ENCODE data around the gene PEAR1.

Gene PEAR1

DNA sequence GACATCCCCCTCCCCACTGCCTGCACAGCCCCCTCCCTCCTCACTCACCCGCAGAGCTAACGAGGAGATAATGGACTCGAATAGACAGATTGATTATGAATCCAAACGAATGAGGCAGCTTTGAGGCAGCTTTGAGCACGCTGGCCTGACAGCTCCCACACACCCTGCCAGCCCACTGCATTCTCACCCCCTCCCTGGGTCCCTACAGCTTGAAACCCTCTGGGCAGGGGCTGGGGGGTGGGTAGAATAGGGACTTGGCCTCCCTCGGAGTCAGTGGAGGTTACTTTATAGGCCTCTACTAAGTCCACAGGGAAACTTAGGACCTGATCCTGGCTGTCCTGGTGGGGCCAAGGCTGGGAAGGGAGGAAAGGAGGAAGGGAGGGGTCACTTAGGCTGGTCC lies 30.9 kb upstream of the PEAR1 start:
- Histone ChIP-seq H3K36me3 (ENCODE audit: control insufficient read depth in 1 of 2, insufficient read depth in 2 of 2, low read length in 2 of 2) (no peaks in the 10 kb centered on the region), H3K27me3 (ENCODE audit: low read depth, low read length) (peaks cover 66% of the 10 kb centered on the region), H3K27ac (ENCODE audit: low read length) (no peak overlapping the region), H3K4me3 (ENCODE audit: low read depth in 1 of 2, low read length in 2 of 2) (no peak overlapping the region), H3K4me1 (ENCODE audit: control insufficient read depth in 1 of 2, insufficient read depth in 2 of 2, low read length in 2 of 2) (peaks cover 4 to 29% of the 10 kb centered on the region in 2 donors), H3K9me3 (ENCODE audit: control insufficient read depth in 1 of 2, low read length in 2 of 2) (no peaks in the 10 kb centered on the region)

DNA sequence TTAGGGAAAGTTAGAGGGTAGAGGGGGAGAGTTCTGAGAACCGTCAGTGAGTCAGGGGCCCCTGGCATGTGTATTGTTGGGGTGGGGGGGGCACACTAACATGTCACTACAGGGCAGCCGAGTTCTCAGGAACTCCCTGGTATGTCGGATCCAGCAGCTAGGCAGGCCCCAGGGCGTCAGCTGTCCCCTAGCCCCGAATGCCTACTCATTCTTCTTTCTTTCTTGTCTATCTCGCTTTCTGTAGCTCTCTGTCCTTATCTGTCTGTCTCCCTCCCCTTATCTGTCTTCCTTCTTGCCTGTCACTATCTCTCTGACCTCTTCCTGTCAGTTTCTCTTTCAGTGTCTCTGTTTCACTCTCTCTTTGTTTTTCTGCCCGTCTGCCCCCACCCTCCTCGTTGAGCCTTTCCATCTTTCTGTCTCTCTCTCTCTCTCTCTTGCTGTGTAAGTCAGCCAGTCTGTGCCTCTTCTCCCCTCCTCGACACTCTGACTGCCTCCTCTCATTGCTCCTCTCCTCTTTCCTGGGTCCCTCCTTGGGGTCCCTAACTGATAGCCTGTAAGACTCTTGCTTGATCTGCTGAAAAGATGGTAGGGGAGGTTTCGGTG lies 30.4 kb upstream of the PEAR1 start:
- Histone ChIP-seq H3K27ac (ENCODE audit: low read length) (no peak overlapping the region), H3K4me3 (ENCODE audit: low read depth in 1 of 2, low read length in 2 of 2) (no peak overlapping the region), H3K36me3 (ENCODE audit: control insufficient read depth in 1 of 2, insufficient read depth in 2 of 2, low read length in 2 of 2) (no peaks in the 10 kb centered on the region), H3K27me3 (ENCODE audit: low read depth, low read length) (peaks cover 61% of the 10 kb centered on the region), H3K9me3 (ENCODE audit: control insufficient read depth in 1 of 2, low read length in 2 of 2) (no peaks in the 10 kb centered on the region), H3K4me1 (ENCODE audit: control insufficient read depth in 1 of 2, insufficient read depth in 2 of 2, low read length in 2 of 2) (peaks cover 4 to 29% of the 10 kb centered on the region in 2 donors)

DNA sequence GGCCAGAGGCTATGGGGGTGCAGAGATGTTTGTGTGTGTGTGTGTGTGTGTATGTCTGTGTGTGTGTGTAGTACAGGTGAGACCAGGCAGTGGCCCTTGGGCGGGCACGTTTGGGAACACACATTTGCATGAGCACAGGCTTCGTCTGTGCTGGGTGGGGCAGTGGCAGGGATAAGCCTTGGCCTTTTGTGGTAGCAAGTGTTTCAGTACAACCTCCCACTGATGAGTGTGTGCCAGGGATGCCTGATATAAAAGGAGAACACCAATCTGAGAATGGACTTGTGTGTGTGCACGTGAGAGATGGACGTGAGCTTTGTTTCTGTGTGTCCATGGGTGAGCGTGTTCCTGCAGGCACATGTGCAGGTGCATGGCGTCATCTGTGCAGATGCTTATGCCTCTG lies 29.9 kb upstream of the PEAR1 start:
- Histone ChIP-seq H3K4me1 (ENCODE audit: control insufficient read depth in 1 of 2, insufficient read depth in 2 of 2, low read length in 2 of 2) (peaks cover 1 to 28% of the 10 kb centered on the region in 2 donors), H3K27ac (ENCODE audit: low read length) (no peak overlapping the region), H3K9me3 (ENCODE audit: control insufficient read depth in 1 of 2, low read length in 2 of 2) (no peaks in the 10 kb centered on the region), H3K36me3 (ENCODE audit: control insufficient read depth in 1 of 2, insufficient read depth in 2 of 2, low read length in 2 of 2) (no peaks in the 10 kb centered on the region), H3K4me3 (ENCODE audit: low read depth in 1 of 2, low read length in 2 of 2) (no peak overlapping the region), H3K27me3 (ENCODE audit: low read depth, low read length) (peaks cover 56% of the 10 kb centered on the region)

GRCh38 chr1:156864796-156865195 lies 28.7 kb upstream of the PEAR1 start:
- H3K27me3 ChIP-seq (ENCODE audit: low read depth, low read length) = peaks cover 48% of the 10 kb centered on the region
- H3K4me1 ChIP-seq (ENCODE audit: control insufficient read depth in 1 of 2, insufficient read depth in 2 of 2, low read length in 2 of 2) = peaks cover 0 to 16% of the 10 kb centered on the region in 2 donors
- no peaks in the 10 kb centered on the region for H3K36me3 ChIP-seq (ENCODE audit: control insufficient read depth in 1 of 2, insufficient read depth in 2 of 2, low read length in 2 of 2)
- no peaks in the 10 kb centered on the region for H3K9me3 ChIP-seq (ENCODE audit: control insufficient read depth in 1 of 2, low read length in 2 of 2)
- H3K4me3 ChIP-seq (ENCODE audit: low read depth in 1 of 2, low read length in 2 of 2) = no peak overlapping the region
- no peak overlapping the region for H3K27ac ChIP-seq (ENCODE audit: low read length)

DNA sequence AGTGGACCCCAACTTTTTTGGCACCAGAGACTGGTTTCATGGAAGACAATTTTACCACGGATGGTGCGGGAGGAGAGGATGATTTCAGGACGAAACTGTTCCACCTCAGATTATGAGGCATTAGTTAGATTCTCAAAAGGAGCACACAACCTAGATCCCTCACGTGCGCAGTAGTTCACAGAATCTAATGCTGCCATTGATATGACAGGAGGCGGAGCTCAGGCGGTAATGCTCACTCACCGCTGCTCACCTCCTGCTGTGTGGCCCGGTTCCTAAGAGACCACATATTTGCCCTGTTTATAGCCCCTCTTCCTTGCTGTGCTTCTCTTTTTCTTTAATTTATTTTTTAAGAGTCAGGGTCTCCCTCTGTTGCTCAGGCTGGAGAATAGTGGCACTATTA lies 28.3 kb upstream of the PEAR1 start:
- H3K36me3 ChIP-seq (ENCODE audit: control insufficient read depth in 1 of 2, insufficient read depth in 2 of 2, low read length in 2 of 2) = no peaks in the 10 kb centered on the region
- H3K9me3 ChIP-seq (ENCODE audit: control insufficient read depth in 1 of 2, low read length in 2 of 2) = no peaks in the 10 kb centered on the region
- no peak overlapping the region for H3K4me3 ChIP-seq (ENCODE audit: low read depth in 1 of 2, low read length in 2 of 2)
- peaks cover 0 to 12% of the 10 kb centered on the region in 2 donors for H3K4me1 ChIP-seq (ENCODE audit: control insufficient read depth in 1 of 2, insufficient read depth in 2 of 2, low read length in 2 of 2)
- peaks cover 43% of the 10 kb centered on the region for H3K27me3 ChIP-seq (ENCODE audit: low read depth, low read length)
- no peak overlapping the region for H3K27ac ChIP-seq (ENCODE audit: low read length)

GRCh38 chr1:156865865-156866248 lies 27.7 kb upstream of the PEAR1 start:
- Histone ChIP-seq H3K4me1 (ENCODE audit: control insufficient read depth in 1 of 2, insufficient read depth in 2 of 2, low read length in 2 of 2) (peaks cover 0 to 6% of the 10 kb centered on the region in 2 donors), H3K36me3 (ENCODE audit: control insufficient read depth in 1 of 2, insufficient read depth in 2 of 2, low read length in 2 of 2) (no peaks in the 10 kb centered on the region), H3K9me3 (ENCODE audit: control insufficient read depth in 1 of 2, low read length in 2 of 2) (no peaks in the 10 kb centered on the region), H3K4me3 (ENCODE audit: low read depth in 1 of 2, low read length in 2 of 2) (no peak overlapping the region), H3K27me3 (ENCODE audit: low read depth, low read length) (peaks cover 41% of the 10 kb centered on the region), H3K27ac (ENCODE audit: low read length) (no peak overlapping the region)

GRCh38 chr1:156866249-156866909 lies 27.1 kb upstream of the PEAR1 start:
- H3K9me3 ChIP-seq (ENCODE audit: control insufficient read depth in 1 of 2, low read length in 2 of 2) = no peaks in the 10 kb centered on the region
- H3K4me1 ChIP-seq (ENCODE audit: control insufficient read depth in 1 of 2, insufficient read depth in 2 of 2, low read length in 2 of 2) = peaks cover 0 to under 1% of the 10 kb centered on the region in 2 donors
- no peak overlapping the region for H3K27ac ChIP-seq (ENCODE audit: low read length)
- no peak overlapping the region for H3K4me3 ChIP-seq (ENCODE audit: low read depth in 1 of 2, low read length in 2 of 2)
- no peaks in the 10 kb centered on the region for H3K36me3 ChIP-seq (ENCODE audit: control insufficient read depth in 1 of 2, insufficient read depth in 2 of 2, low read length in 2 of 2)
- peaks cover 37% of the 10 kb centered on the region for H3K27me3 ChIP-seq (ENCODE audit: low read depth, low read length)

GRCh38 chr1:156868341-156868740 lies 25.2 kb upstream of the PEAR1 start:
- Histone ChIP-seq H3K9me3 (ENCODE audit: control insufficient read depth in 1 of 2, low read length in 2 of 2) (no peaks in the 10 kb centered on the region), H3K27me3 (ENCODE audit: low read depth, low read length) (peaks cover 17% of the 10 kb centered on the region), H3K4me1 (ENCODE audit: control insufficient read depth in 1 of 2, insufficient read depth in 2 of 2, low read length in 2 of 2) (no peaks in the 10 kb centered on the region), H3K36me3 (ENCODE audit: control insufficient read depth in 1 of 2, insufficient read depth in 2 of 2, low read length in 2 of 2) (no peaks in the 10 kb centered on the region), H3K27ac (ENCODE audit: low read length) (no peak overlapping the region), H3K4me3 (ENCODE audit: low read depth in 1 of 2, low read length in 2 of 2) (no peak overlapping the region)

- H3K4me3 ChIP-seq (ENCODE audit: low read depth in 1 of 2, low read length in 2 of 2) = no peak overlapping the region
- H3K36me3 ChIP-seq (ENCODE audit: control insufficient read depth in 1 of 2, insufficient read depth in 2 of 2, low read length in 2 of 2) = no peaks in the 10 kb centered on the region
- peaks cover 11% of the 10 kb centered on the region for H3K27me3 ChIP-seq (ENCODE audit: low read depth, low read length)
- no peaks in the 10 kb centered on the region for H3K4me1 ChIP-seq (ENCODE audit: control insufficient read depth in 1 of 2, insufficient read depth in 2 of 2, low read length in 2 of 2)
- H3K9me3 ChIP-seq (ENCODE audit: control insufficient read depth in 1 of 2, low read length in 2 of 2) = no peaks in the 10 kb centered on the region
- no peak overlapping the region for H3K27ac ChIP-seq (ENCODE audit: low read length)
These were observed 24.1 kb upstream of the PEAR1 start for GRCh38 chr1:156869455-156869854.

- no peaks in the 10 kb centered on the region for H3K9me3 ChIP-seq (ENCODE audit: control insufficient read depth in 1 of 2, low read length in 2 of 2)
- H3K4me1 ChIP-seq (ENCODE audit: control insufficient read depth in 1 of 2, insufficient read depth in 2 of 2, low read length in 2 of 2) = no peaks in the 10 kb centered on the region
- H3K4me3 ChIP-seq (ENCODE audit: low read depth in 1 of 2, low read length in 2 of 2) = no peak overlapping the region
- H3K36me3 ChIP-seq (ENCODE audit: control insufficient read depth in 1 of 2, insufficient read depth in 2 of 2, low read length in 2 of 2) = no peaks in the 10 kb centered on the region
- H3K27ac ChIP-seq (ENCODE audit: low read length) = no peak overlapping the region
- H3K27me3 ChIP-seq (ENCODE audit: low read depth, low read length) = no peaks in the 10 kb centered on the region
These were observed 19.9 kb upstream of the PEAR1 start for GRCh38 chr1:156873659-156874058.

- H3K4me1 ChIP-seq (ENCODE audit: control insufficient read depth in 1 of 2, insufficient read depth in 2 of 2, low read length in 2 of 2) = no peaks in the 10 kb centered on the region
- no peak overlapping the region for H3K4me3 ChIP-seq (ENCODE audit: low read depth in 1 of 2, low read length in 2 of 2)
- no peak overlapping the region for H3K27ac ChIP-seq (ENCODE audit: low read length)
- no peaks in the 10 kb centered on the region for H3K36me3 ChIP-seq (ENCODE audit: control insufficient read depth in 1 of 2, insufficient read depth in 2 of 2, low read length in 2 of 2)
- no peaks in the 10 kb centered on the region for H3K27me3 ChIP-seq (ENCODE audit: low read depth, low read length)
- no peaks in the 10 kb centered on the region for H3K9me3 ChIP-seq (ENCODE audit: control insufficient read depth in 1 of 2, low read length in 2 of 2)
These were observed 19.4 kb upstream of the PEAR1 start for GRCh38 chr1:156874142-156874541.

All from muscle layer of duodenum (tissue), 2 donors.